Common myeloid progenitor, CD34-positive (primary cell): ENCODE results near the gene TRIM63.

ENCODE experiments used
- CTCF ChIA-PET: fragments of 350-600 bp; sonication (Branson Sonifier 250); formaldehyde crosslinking; loops from one replicate; lab custom pipeline; 2021; ENCODE audit warnings: antibody characterized with exemption; lab: Charles Lee
- POLR2A ChIA-PET: fragments of 350-600 bp; sonication (Branson Sonifier 250); formaldehyde crosslinking; loops from one replicate; lab custom pipeline; 2021; ENCODE audit warnings: antibody characterized with exemption; lab: Charles Lee
- DNase-seq, 3 donors: peaks; one replicate each; pipeline versions ENCODE4 v3.0.0 to v3.0.0-alpha.2; 2013
- H3K27ac ChIP-seq, 2 experiments: 1 replicate in 1 of 2; 2 replicates in 1 of 2; pipeline ENCODE4 v1.7.0; 2013; ENCODE audit warnings: inconsistent platforms in 2 of 2, low read length in 2 of 2, mild to moderate bottlenecking in 2 of 2, low read depth in 1 of 2, moderate library complexity in 1 of 2; ENCODE audit not compliant: severe bottlenecking in 2 of 2, insufficient read depth in 1 of 2, poor library complexity in 1 of 2
- H3K27me3 ChIP-seq, 5 experiments: replicated peaks in 2 of 5; 1 replicate in 3 of 5; 2 replicates in 2 of 5; pipeline versions ENCODE4 v1.6.1 to v1.7.0; 2013; ENCODE audit warnings: low read length in 4 of 5, mild to moderate bottlenecking in 2 of 5, moderate library complexity in 2 of 5, inconsistent platforms in 1 of 5; ENCODE audit not compliant: insufficient read depth in 5 of 5, control insufficient read depth in 4 of 5
- H3K36me3 ChIP-seq, 4 experiments: 1 replicate in 2 of 4; 2 replicates in 2 of 4; pipeline versions ENCODE4 v1.6.1 to v1.7.0; 2013; ENCODE audit warnings: low read length in 3 of 4, control low read depth in 1 of 4, mild to moderate bottlenecking in 1 of 4; ENCODE audit not compliant: control insufficient read depth in 4 of 4, insufficient read depth in 4 of 4
- H3K4me1 ChIP-seq, 4 experiments: 1 replicate in 3 of 4; 2 replicates in 1 of 4; pipeline versions ENCODE4 v1.6.1 to v1.7.1; 2013; ENCODE audit warnings: low read length in 3 of 4, mild to moderate bottlenecking in 3 of 4, control low read depth in 1 of 4, inconsistent platforms in 1 of 4, moderate library complexity in 1 of 4; ENCODE audit not compliant: control insufficient read depth in 4 of 4, insufficient read depth in 4 of 4; ENCODE audit errors: control extremely low read depth in 1 of 4
- H3K4me3 ChIP-seq, 7 experiments: 1 replicate in 4 of 7; 2 replicates in 3 of 7; pipeline versions ENCODE4 v1.5.1 to v1.7.0; 2013; ENCODE audit warnings: mild to moderate bottlenecking in 7 of 7, low read length in 6 of 7, moderate library complexity in 6 of 7, inconsistent platforms in 2 of 7, low read depth in 2 of 7, control low read depth in 1 of 7; ENCODE audit not compliant: insufficient read depth in 4 of 7, control insufficient read depth in 1 of 7; ENCODE audit errors: extremely low read depth in 1 of 7
- H3K9me3 ChIP-seq, 5 experiments: 1 replicate in 4 of 5; 2 replicates in 1 of 5; pipeline versions ENCODE4 v1.6.1 to v1.7.1; 2013; ENCODE audit warnings: low read length in 4 of 5, mild to moderate bottlenecking in 2 of 5, inconsistent platforms in 1 of 5, low read depth in 1 of 5, moderate library complexity in 1 of 5; ENCODE audit not compliant: control insufficient read depth in 4 of 5, insufficient read depth in 2 of 5; ENCODE audit errors: control extremely low read depth in 1 of 5
- WGBS: methylation state at CpG from one replicate; pipeline ENCODE4 v1.1.5; 2013; ENCODE audit not compliant: insufficient coverage; 5-methylcytosine and 5-hydroxymethylcytosine counted together

TRIM63 gene

DNA sequence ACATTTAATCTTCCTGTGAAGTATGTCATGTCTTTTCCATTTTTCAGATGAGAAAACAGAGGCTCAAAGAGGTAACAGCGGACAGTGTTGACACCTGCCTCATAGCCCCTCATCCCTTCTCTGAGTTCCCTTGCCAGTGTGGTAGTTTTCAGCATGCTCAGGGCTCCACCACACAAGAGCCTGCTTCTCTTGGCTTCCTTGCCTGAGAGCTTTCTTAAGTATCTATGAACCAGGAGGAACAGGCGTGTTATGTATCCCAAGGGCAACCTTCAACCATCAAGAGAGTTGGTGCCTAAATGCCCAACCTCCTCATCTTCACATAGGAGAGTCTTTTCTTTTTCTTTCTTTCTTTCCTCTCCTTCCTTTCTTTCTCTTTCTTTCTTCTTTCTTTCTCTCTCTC lies 63.7 kb downstream of the TRIM63 start:
- ChIA-PET CTCF (interaction anchor here (0.8 to 12.8 kb wide), 3 partner anchors 24 to 105 kb away, joined by 3 to 368 read pairs (median 4); partner anchors contain the start of gene STMN1), POLR2A (no interaction called here)
- Histone ChIP-seq H3K9me3 (no peaks in the 10 kb centered on the region), H3K4me3 (no peak overlapping the region), H3K4me1 (peaks cover 0 to under 1% (median 0%) of the 10 kb centered on the region in 4 experiments), H3K36me3 (no peaks in the 10 kb centered on the region), H3K27ac (no peak overlapping the region), H3K27me3 (no peaks in the 10 kb centered on the region)
- WGBS, result 85% methylated on average over 2 of the region's 2 CpGs
- no peak for DNase-seq

DNA sequence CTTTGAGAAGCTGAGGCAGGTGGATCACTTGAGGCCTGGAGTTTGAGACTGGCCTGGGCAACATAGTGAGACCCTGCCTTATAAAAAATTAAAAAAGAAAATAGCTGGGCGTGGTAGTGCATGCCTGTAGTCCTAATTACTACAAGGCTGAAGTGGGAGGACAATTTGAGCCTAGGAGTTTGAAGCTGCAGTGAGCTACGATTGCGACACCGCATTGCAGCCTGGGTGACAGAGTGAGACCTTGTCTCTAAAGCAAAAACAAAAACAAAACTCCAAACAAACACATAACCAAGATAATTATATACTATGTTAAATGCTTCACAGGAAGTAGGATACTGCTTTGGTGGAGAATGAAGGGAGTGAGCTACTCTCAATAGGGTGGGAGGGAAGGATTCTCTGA lies 64.2 kb downstream of the TRIM63 start:
- no peak overlapping the region for H3K27ac ChIP-seq
- no peaks in the 10 kb centered on the region for H3K36me3 ChIP-seq
- peaks cover 0 to 5% (median 5%) of the 10 kb centered on the region in 4 experiments for H3K4me1 ChIP-seq
- POLR2A ChIA-PET, result no interaction called here
- WGBS, result 75% methylated on average over 1 of the region's 4 CpGs
- H3K4me3 ChIP-seq, result no peak overlapping the region
- H3K27me3 ChIP-seq, result no peaks in the 10 kb centered on the region
- CTCF ChIA-PET, result interaction anchor here (12.8 kb wide), 1 partner anchor 104 kb away, joined by 368 read pairs; the partner anchor contains the start of gene STMN1
- DNase-seq, result no peak
- no peaks in the 10 kb centered on the region for H3K9me3 ChIP-seq
